Spinal cord (tissue), 10 donors: ENCODE measurements around the gene NINJ2. TPM values are rescaled to one million over a fixed set of nuclear protein-coding genes. Genes with fewer than 3 reads are reported as not detected.
"Not testable (repeated sequence)": the region's sequence is repeated elsewhere in the genome, so short reads cannot be mapped to it uniquely, and the experiment has no call there.

Experiments used
- DNase-seq, 6 donors: peaks; one replicate each; pipeline versions ENCODE4 v3.0.0 to v3.0.0-alpha.2; 2013 to 2015; ENCODE audit warnings: low spot score in 6 of 6, low read depth in 4 of 6
- H3K27ac ChIP-seq: one replicate; pipeline ENCODE4 v1.5.1; 2013; ENCODE audit warnings: low read depth, low read length, control low read depth
- H3K27me3 ChIP-seq: one replicate; pipeline ENCODE4 v1.6.1; 2013; ENCODE audit warnings: low read length; ENCODE audit not compliant: control insufficient read depth, insufficient read depth
- H3K36me3 ChIP-seq: one replicate; pipeline ENCODE4 v1.6.1; 2013; ENCODE audit warnings: low read length; ENCODE audit not compliant: control insufficient read depth, insufficient read depth
- H3K4me1 ChIP-seq: one replicate; pipeline ENCODE4 v1.6.1; 2013; ENCODE audit warnings: low read length; ENCODE audit not compliant: control insufficient read depth, insufficient read depth
- H3K4me3 ChIP-seq: one replicate; pipeline ENCODE4 v1.5.1; 2013; ENCODE audit warnings: low read depth, low read length, control low read depth
- H3K9me3 ChIP-seq: one replicate; pipeline ENCODE4 v1.6.1; 2013; ENCODE audit warnings: low read length; ENCODE audit not compliant: control insufficient read depth, insufficient read depth
- WGBS: methylation state at CpG from one replicate; pipeline ENCODE4 v1.1.5; 2013; ENCODE audit warnings: missing lambda C conversion rate; ENCODE audit not compliant: insufficient coverage; 5-methylcytosine and 5-hydroxymethylcytosine counted together
- polyA plus RNA-seq, 2 donors: library from polyadenylated mRNA; unstranded; fragments of 120-200 nt; gene quantifications; one replicate each; pipeline ENCODE4 v1.2.1, GENCODE V29; 2013; ENCODE audit not compliant: insufficient read length in 2 of 2
- total RNA-seq, 2 donors: library from RNA; depleted of rRNA in 1 of 2; stranded (reverse); fragments of 120-200 nt in 1 of 2; fragments of >200 nt in 1 of 2; gene quantifications; one replicate each; pipeline versions ENCODE4 v1.2.3 to v1.2.4, GENCODE V29; 2013 to 2014
- donor health status: healthy.

NINJ2 gene
- total and polyA plus RNA-seq, 4 donors: 5.4 to 6.2 (median 6.0) TPM

DNA sequence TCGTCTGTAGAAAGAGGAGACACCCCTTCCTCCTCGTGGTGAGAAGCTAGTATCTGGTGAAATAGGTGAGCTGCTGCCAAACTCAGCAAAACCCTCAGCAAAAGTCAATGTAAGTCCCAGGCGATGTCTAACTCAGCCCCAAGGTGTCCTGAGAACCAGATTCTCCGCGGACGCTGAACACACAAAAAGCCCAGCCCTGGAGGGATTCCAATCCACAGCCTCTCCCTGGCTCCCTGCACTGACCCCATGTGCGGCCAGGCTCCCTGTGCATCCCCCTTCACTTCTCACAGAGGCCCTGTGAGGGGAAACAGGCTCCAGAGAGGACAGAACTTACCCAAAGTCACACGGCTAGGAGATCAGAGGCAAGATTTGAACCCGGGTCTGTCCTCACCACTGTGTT is 81.5 kb downstream of the NINJ2 start:
- no peaks in the 10 kb centered on the region for H3K36me3 ChIP-seq
- 87% methylated on average over 7 of the region's 9 CpGs for WGBS
- DNase-seq: no peak
- no peaks in the 10 kb centered on the region for H3K27me3 ChIP-seq
- no peak overlapping the region for H3K27ac ChIP-seq
- no peak overlapping the region for H3K4me3 ChIP-seq
- H3K9me3 ChIP-seq: no peaks in the 10 kb centered on the region
- peaks cover 7% of the 10 kb centered on the region for H3K4me1 ChIP-seq

DNA sequence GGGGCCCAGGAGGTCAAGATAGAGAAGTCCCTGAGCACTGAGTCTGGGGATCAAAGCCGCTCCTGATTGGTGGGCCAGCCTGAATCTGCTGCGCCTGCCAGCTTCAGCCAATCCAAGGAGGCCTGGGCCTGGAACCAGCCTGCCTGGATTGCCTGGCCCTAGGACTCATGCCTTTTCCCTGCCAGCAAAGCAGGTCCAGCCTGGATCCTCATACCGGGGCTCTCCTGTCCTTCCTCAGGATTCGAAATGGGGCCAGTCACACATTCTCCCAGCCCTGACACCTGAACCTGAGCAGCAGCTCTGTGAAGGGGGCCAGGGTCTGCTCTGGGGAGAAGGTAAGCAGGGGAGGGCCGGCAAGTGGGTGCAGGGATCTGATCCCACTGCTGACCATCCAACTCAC is 81.9 kb downstream of the NINJ2 start:
- no peak for DNase-seq
- no peaks in the 10 kb centered on the region for H3K9me3 ChIP-seq
- 91% methylated on average over 5 of the region's 5 CpGs for WGBS

DNA sequence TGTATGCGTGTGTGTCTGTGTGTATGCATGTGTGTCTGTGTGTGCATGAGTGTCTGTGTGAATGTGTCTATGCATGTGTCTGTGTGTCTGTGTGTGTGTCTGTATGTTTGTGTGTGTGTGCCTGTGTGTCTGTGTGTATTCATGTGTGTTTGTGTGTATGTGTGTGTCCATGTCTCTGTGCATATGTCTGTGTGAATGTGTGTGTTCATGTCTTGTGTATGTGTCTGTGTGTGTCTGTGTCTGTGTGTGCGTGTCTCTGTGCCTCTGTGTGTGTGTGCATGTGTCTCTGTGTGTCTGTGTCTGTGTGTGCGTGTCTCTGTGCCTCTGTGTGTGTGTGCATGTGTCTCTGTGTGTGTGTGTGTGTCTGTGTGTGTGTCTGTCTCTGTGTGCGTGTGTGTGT is 82.4 kb downstream of the NINJ2 start:
- H3K27me3 ChIP-seq: no peaks in the 10 kb centered on the region
- WGBS: 91% methylated on average over 4 of the region's 4 CpGs
- no peak overlapping the region for H3K4me3 ChIP-seq
- peaks cover 16% of the 10 kb centered on the region for H3K4me1 ChIP-seq
- H3K36me3 ChIP-seq: no peaks in the 10 kb centered on the region
- H3K9me3 ChIP-seq: no peaks in the 10 kb centered on the region
- H3K27ac ChIP-seq: no peak overlapping the region
- DNase-seq: no peak

More for the DNA sequence above, 81.9 kb downstream of the NINJ2 start:
- no peak overlapping the region for H3K4me3 ChIP-seq
- peaks cover 11% of the 10 kb centered on the region for H3K4me1 ChIP-seq
- H3K27ac ChIP-seq: no peak overlapping the region
- no peaks in the 10 kb centered on the region for H3K36me3 ChIP-seq
- no peaks in the 10 kb centered on the region for H3K27me3 ChIP-seq

DNA sequence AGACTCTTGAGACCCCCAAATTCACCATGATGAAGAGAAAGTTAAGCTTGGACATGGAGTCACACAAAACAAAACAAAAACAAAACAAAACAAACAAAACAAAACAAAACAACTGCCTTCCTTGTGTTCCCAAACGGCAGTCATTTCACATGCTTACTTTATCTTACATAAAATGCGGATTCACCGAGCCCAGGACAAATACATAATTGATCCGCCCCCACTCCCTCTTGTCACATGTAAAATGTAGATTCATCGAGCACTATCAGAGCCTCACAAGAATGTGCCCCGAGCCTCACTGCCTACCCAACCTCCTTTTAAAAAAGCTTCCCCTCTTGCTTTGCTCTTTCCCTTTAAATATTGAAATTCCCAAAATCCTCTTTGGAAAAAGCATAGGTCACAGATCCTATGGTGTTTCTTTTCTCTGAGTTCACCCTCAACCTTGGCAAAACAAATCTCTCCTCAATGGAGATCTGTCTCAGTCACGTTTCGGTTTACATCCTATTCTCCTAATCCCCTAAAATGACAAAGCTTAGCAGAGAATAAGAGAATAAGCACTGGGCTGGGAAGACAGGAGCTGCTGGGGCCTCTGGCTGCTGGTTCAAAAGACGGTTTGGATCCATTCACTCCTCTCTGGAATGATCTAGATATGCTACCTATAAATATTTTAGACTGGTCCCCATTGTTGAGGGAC is 83.7 kb downstream of the NINJ2 start:
- H3K27me3 ChIP-seq: no peaks in the 10 kb centered on the region
- no peak overlapping the region for H3K27ac ChIP-seq
- H3K9me3 ChIP-seq: no peaks in the 10 kb centered on the region
- peaks cover 2% of the 10 kb centered on the region for H3K36me3 ChIP-seq
- no peak overlapping the region for H3K4me3 ChIP-seq
- no peak for DNase-seq
- 55% methylated on average over 6 of the region's 9 CpGs for WGBS
- peaks cover 26% of the 10 kb centered on the region for H3K4me1 ChIP-seq

DNA sequence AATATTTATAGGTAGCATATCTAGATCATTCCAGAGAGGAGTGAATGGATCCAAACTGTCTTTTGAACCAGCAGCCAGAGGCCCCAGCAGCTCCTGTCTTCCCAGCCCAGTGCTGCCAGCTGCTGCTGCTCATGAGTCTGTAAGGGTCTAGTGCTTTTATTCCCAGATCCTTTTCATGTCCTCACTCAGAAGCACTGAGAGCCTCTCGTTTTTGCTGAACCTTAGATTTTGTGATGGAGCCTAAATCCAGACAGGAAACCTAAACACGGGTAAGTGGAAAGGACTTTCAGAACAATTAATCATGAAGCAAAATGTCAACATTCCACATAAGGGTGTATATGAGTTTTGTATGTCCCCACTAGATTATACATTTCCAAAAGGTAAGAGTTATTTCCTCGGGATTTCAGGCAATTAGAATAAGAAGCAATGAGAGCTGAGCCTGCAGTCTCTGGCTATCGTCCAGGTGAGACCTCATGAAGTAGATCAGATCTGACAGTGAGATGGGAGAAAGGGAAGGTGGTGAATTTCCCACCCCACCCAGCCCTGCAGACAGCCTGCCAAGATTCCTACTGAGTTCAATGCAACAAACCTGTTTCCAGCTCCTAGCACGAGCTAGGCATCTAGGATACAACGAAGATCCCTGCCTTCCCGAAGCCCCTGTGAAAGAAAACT is 84.4 kb downstream of the NINJ2 start:
- Histone ChIP-seq H3K27ac (no peak overlapping the region), H3K27me3 (no peaks in the 10 kb centered on the region), H3K4me1 (peaks cover 26% of the 10 kb centered on the region), H3K9me3 (no peaks in the 10 kb centered on the region), H3K36me3 (peaks cover 2% of the 10 kb centered on the region), H3K4me3 (no peak overlapping the region)
- 61% methylated on average over 3 of the region's 7 CpGs for WGBS
- DNase-seq: peak in 2 of 6 donors; percentile 33 to 54

DNA sequence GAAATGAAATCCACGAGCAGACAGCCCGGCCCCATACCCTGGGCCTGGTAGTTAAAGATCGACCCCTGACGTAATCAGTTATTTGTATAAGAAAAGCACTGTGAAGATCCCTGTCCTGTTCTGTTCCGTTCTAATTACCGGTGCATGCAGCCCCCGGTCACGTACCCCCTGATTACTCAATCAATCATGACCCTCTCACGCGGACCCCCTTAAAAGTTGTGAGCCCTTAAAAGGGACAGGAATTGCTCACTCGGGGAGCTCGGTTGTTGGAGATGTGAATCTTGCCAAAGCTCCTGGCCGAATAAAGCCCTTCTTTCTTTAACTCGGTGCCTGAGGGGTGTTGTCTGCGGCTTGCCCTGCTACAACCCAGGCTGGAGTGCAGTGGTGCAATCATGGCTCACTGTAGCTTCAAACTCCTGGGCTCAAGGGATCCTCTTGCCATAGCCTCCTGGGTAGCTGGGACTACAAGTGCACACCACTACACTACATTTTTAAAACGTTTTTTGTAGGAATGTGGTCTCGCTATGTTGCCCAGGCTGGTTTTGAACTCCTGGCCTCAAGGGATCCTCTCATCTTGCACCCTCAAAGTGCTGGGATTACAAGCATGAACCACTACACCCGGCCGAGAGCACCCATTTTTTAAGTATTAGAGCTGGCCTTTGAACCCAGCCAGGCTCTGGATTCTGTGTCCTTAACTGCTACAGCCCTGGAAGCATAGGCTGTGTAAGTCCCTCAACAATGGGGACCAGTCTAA is 85.1 kb downstream of the NINJ2 start:
- H3K27me3 ChIP-seq, H3K9me3 ChIP-seq, H3K27ac ChIP-seq, H3K36me3 ChIP-seq, DNase-seq, H3K4me3 ChIP-seq: not testable (repeated sequence)
- WGBS: 55% methylated on average over 10 of the region's 19 CpGs
- H3K4me1 ChIP-seq: peaks cover 26% of the 10 kb centered on the region

DNA sequence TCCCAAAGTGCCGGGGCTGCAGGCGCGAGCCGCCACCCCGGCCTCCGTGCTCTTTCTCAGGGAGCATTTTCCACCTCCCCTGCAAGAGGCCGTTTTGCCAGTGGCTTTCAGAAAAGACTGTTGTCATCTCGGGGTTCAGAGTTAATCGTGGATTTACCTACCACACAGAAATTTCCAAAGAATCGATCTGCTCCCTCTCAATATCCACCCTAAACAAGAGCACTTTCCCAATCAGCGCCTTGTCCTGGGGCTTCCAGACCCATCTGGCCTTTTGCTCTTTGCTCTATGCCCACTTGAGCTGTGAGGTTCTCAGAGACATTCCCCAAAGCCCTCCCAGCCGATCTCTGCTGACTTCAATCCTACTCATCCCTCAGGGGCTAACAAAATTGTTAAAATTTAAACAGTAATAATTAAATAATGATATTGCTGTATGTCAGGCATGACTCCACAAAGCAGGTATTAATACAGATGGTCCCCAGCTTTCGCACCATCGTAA is 86.6 kb downstream of the NINJ2 start:
- H3K36me3 ChIP-seq: peaks cover 2% of the 10 kb centered on the region
- H3K9me3 ChIP-seq: no peaks in the 10 kb centered on the region
- H3K27ac ChIP-seq: peak overlapping the region; percentile 35
- no peak for DNase-seq
- peaks cover 32% of the 10 kb centered on the region for H3K4me1 ChIP-seq
- WGBS: 93% methylated on average over 11 of the region's 14 CpGs
- no peak overlapping the region for H3K4me3 ChIP-seq
- no peaks in the 10 kb centered on the region for H3K27me3 ChIP-seq

DNA sequence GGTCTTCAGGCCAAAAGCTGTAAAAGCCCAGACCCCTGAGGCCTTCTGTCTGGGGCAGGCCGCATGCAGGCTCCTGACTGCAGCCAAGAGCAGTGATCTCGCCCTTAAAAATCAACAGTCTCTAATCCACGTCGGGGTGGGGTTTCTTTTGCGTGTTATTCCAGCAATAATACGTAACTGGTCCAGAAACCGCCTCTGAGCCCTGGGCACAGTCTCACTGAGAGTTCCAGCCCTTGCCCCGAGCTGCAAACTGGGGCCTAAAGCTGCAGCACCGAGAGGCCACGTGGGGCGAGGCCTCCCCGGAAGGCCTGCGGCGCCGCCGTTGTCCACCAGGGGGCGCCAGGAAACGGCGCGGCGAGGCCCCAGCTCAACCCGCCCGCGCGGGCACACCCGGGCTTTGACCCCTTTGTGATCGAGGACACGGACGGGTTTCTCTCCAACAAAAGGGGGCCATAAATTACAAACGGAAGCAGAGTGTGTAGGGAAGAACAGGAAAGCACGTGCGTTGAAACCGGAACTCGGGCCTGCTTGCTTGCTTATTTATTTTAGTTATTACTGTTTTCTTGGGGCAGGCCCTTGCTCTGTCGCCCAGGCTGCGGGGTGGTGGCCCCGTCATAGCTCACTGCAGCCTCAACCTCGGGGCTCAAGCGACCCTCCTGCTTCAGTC is 87.2 kb downstream of the NINJ2 start:
- WGBS: 13% methylated on average over 37 of the region's 39 CpGs
- H3K27ac ChIP-seq: peak overlapping the region; percentile 35

DNA sequence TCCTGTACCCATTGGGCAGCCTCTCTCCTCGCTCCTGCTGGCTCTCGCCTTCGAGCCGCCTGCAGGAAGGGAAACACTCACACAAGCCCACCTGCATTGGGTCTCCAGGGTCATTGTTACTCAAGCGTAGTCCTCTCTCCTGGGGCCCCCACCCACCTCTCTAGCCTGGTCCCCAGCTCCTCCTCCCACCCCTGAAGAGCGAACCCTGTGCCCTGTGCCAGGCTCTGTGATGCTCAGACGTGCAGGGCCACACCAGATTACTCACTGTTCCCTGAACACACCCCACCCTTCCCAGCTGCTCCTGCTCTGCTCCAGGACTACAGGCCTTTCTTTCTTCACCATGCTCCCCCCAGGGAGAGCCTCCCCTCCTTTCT is 88.1 kb downstream of the NINJ2 start:
- Histone ChIP-seq H3K4me3 (no peak overlapping the region), H3K9me3 (no peaks in the 10 kb centered on the region), H3K4me1 (peaks cover 46% of the 10 kb centered on the region), H3K36me3 (peaks cover 2% of the 10 kb centered on the region), H3K27ac (peak overlapping the region; percentile 35), H3K27me3 (no peaks in the 10 kb centered on the region)
- no peak for DNase-seq
- WGBS: 94% methylated on average over 7 of the region's 7 CpGs

More for the DNA sequence above, 87.2 kb downstream of the NINJ2 start:
- Histone ChIP-seq H3K4me3 (no peak overlapping the region), H3K4me1 (peaks cover 37% of the 10 kb centered on the region), H3K27me3 (no peaks in the 10 kb centered on the region), H3K9me3 (no peaks in the 10 kb centered on the region), H3K36me3 (peaks cover 2% of the 10 kb centered on the region)
- DNase-seq: peak in 5 of 6 donors; percentile 27 to 86 (median 69)
